Mesothelial cell of epicardium (in vitro differentiated cells): ENCODE data around the gene PNLIPRP2. TPM values are rescaled to one million over a fixed set of nuclear protein-coding genes. Genes with fewer than 3 reads are reported as not detected.

Experiments used
- DNase-seq, 2 experiments: peaks; one replicate each; pipeline ENCODE4 v3.0.0; 2021; ENCODE audit warnings: low spot score in 2 of 2; ENCODE audit not compliant: unreplicated experiment in 2 of 2
- H3K27ac Mint-ChIP-seq: 2 replicates; pipeline ENCODE4 v1.8.0; 2021; ENCODE audit warnings: mixed read lengths
- H3K27me3 Mint-ChIP-seq: 2 replicates; pipeline ENCODE4 v1.8.0; 2021; ENCODE audit warnings: low read depth, mixed read lengths
- H3K36me3 Mint-ChIP-seq: 2 replicates; pipeline ENCODE4 v1.8.0; 2021; ENCODE audit warnings: mixed read lengths
- H3K4me1 Mint-ChIP-seq: 2 replicates; pipeline ENCODE4 v1.8.0; 2021; ENCODE audit warnings: mixed read lengths
- H3K4me3 Mint-ChIP-seq: 2 replicates; pipeline ENCODE4 v1.8.0; 2021; ENCODE audit warnings: mild to moderate bottlenecking, moderate library complexity, mixed read lengths
- H3K9me3 Mint-ChIP-seq: 2 replicates; pipeline ENCODE4 v1.8.0; 2021; ENCODE audit warnings: mixed read lengths
- total RNA-seq: library from RNA; stranded (reverse); gene quantifications from 3 replicates; pipeline ENCODE4 v1.2.1, GENCODE V29; 2021
- TF ChIP-seq, protein P1 (sequence below): fragments of 200-600 bp; sonication (generic); IDR thresholded peaks from one replicate; pipeline ENCODE4 v1.5.0; 2021; ENCODE audit warnings: antibody characterized with exemption; ENCODE audit not compliant: unreplicated experiment

The PNLIPRP2 gene
- total RNA-seq, 1 donor from 2014 or later: not detected

DNA sequence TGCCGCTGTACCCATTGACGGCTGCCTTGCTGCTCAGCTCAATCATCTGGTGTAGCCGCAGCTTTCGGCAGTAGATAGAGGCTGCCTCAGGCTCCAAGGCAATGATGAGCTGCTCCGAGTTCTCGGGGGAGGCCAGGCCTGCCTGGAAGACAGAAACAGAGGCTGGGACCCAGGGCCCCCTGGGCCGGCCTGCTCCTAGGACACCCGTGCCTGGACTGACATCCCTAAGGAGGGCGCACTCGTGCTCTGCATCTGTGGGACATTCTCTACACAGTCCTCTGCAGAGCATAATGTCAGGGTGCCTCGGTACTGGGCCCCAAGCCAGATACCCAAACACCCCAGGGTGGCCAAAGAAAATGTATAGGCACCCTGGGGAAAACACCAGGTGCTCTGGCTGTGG lies 63.1 kb downstream of the PNLIPRP2 start:
- H3K36me3 Mint-ChIP-seq: peaks cover 2% of the 10 kb centered on the region
- H3K4me1 Mint-ChIP-seq: peaks cover 15% of the 10 kb centered on the region

DNA sequence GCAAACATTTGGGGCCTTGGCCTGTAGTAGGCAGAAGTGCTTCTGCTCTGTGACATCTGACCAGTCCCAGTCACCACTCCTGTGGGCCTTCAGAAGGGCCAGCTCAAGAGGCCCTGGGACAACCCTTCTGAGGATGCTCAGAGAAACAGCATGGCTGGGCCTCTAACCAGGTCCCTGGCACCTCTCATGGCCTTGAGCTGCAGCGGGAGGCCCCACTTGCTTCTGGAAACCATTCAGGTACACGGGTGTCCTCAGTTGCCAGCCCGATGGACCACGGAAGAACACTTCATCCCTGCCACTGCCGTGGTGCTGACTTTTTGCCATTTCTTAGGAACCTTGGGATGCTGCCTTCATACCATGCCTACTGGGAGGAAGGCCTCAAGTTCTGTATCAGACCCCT lies 64.0 kb downstream of the PNLIPRP2 start:
- Mint-ChIP-seq H3K27ac (no peak overlapping the region), H3K4me3 (no peak overlapping the region), H3K36me3 (peaks cover 2% of the 10 kb centered on the region), H3K27me3 (peaks cover 1% of the 10 kb centered on the region), H3K4me1 (peaks cover 16% of the 10 kb centered on the region), H3K9me3 (no peaks in the 10 kb centered on the region)
- DNase-seq: no peak
- TF ChIP-seq, protein P1, sequence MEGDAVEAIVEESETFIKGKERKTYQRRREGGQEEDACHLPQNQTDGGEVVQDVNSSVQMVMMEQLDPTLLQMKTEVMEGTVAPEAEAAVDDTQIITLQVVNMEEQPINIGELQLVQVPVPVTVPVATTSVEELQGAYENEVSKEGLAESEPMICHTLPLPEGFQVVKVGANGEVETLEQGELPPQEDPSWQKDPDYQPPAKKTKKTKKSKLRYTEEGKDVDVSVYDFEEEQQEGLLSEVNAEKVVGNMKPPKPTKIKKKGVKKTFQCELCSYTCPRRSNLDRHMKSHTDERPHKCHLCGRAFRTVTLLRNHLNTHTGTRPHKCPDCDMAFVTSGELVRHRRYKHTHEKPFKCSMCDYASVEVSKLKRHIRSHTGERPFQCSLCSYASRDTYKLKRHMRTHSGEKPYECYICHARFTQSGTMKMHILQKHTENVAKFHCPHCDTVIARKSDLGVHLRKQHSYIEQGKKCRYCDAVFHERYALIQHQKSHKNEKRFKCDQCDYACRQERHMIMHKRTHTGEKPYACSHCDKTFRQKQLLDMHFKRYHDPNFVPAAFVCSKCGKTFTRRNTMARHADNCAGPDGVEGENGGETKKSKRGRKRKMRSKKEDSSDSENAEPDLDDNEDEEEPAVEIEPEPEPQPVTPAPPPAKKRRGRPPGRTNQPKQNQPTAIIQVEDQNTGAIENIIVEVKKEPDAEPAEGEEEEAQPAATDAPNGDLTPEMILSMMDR: no peak

More for the DNA sequence above, 63.1 kb downstream of the PNLIPRP2 start:
- DNase-seq: no peak
- H3K4me3 Mint-ChIP-seq: no peak overlapping the region
- H3K27ac Mint-ChIP-seq: no peak overlapping the region
- H3K27me3 Mint-ChIP-seq: peaks cover 1% of the 10 kb centered on the region
- TF ChIP-seq, protein P1: no peak
- no peaks in the 10 kb centered on the region for H3K9me3 Mint-ChIP-seq

DNA sequence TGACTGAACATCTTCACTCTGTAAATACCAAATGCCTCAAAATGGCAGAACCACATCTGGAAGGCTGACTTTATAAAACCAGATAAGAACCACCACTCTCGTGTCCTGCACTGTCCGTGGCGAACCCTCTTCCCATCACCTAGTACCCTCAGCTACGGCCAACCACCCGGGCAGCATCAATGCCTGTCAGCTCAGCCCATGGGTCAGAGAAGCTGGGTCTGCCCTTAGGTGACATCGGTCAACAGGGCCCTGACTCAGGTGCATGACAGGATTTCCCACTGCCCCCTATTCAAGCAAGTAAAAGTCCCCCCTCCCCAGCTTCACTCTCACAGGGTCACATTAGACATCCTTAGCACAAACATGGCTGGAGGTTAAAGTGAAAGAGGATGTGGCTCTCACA lies 65.1 kb downstream of the PNLIPRP2 start:
- H3K9me3 Mint-ChIP-seq: no peaks in the 10 kb centered on the region
- peaks cover 20% of the 10 kb centered on the region for H3K4me1 Mint-ChIP-seq
- H3K27ac Mint-ChIP-seq: no peak overlapping the region
- no peak for DNase-seq
- H3K36me3 Mint-ChIP-seq: peaks cover 2% of the 10 kb centered on the region
- TF ChIP-seq, protein P1: no peak
- no peak overlapping the region for H3K4me3 Mint-ChIP-seq
- peaks cover 1% of the 10 kb centered on the region for H3K27me3 Mint-ChIP-seq

DNA sequence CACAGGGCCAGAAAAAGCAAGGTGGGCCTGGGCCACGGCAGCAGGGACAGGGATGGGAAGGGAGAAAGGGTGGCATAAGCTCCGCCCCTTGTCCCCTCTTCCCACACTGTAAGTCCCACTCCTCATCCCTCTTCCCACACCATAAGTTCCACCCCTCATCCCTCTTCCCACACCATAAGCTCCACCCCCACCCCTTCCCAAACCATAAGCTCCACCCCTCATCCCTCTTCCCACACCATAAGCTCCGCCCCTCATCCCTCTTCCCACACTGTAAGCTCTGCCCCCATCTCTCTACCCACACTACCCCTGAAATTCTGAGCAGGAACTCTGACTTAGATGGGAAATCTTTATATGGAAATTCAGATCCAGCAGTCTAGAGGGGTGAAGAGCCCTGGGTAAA lies 65.9 kb downstream of the PNLIPRP2 start:
- H3K27me3 Mint-ChIP-seq: peaks cover 1% of the 10 kb centered on the region
- TF ChIP-seq, protein P1: no peak
- H3K4me3 Mint-ChIP-seq: no peak overlapping the region
- H3K4me1 Mint-ChIP-seq: peaks cover 26% of the 10 kb centered on the region
- no peaks in the 10 kb centered on the region for H3K9me3 Mint-ChIP-seq
- no peak for DNase-seq
- H3K27ac Mint-ChIP-seq: no peak overlapping the region
- H3K36me3 Mint-ChIP-seq: no peaks in the 10 kb centered on the region

DNA sequence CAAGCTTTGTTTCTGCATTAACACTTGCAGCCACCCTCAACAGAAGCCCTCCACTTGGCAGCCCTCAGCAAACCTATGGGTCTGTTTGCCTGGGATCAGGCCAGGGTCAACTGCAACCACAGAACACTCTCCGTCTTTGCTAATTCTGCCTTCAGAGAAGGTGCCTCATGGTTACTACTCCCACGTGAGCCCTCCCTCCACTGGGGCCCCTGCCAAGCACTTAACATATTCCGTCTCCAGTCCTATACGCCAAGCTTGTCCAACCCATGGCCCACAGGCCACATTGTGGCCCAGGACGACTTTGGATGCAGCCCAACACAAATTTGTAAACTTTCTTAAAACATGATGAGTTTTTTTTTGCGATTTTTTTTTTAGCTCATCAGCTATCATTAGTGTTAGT lies 66.9 kb downstream of the PNLIPRP2 start:
- H3K9me3 Mint-ChIP-seq: no peaks in the 10 kb centered on the region
- no peak for DNase-seq
- peaks cover 26% of the 10 kb centered on the region for H3K4me1 Mint-ChIP-seq
- H3K36me3 Mint-ChIP-seq: no peaks in the 10 kb centered on the region
- no peaks in the 10 kb centered on the region for H3K27me3 Mint-ChIP-seq
- no peak overlapping the region for H3K27ac Mint-ChIP-seq
- H3K4me3 Mint-ChIP-seq: no peak overlapping the region
- TF ChIP-seq, protein P1: no peak

DNA sequence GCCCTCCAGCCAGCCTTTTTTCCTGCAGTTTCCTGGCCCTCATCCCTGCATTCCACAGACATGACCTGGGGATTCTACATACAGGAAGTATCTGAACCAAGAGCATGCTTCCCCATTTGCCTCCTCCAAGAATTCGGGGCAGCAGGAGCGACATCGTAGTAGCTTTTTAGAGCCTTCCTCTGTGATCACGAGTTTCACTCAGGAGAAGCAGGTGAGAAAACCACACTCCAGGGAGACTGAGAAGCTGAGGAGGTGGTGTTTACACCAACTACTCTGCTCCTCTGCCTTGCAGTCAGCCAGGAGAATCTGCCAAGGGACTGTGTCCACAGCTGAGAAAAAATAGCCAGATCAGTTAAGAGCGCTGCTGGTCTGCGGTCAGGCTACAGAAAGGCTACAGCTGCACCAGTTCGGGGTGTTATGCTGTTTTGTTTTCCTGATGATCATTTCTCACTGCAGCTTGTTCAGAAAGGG lies 67.5 kb downstream of the PNLIPRP2 start:
- Mint-ChIP-seq H3K9me3 (no peaks in the 10 kb centered on the region), H3K27ac (peak overlapping the region; percentile 59), H3K4me1 (peaks cover 26% of the 10 kb centered on the region), H3K4me3 (no peak overlapping the region), H3K27me3 (no peaks in the 10 kb centered on the region), H3K36me3 (no peaks in the 10 kb centered on the region)
- TF ChIP-seq, protein P1: no peak
- no peak for DNase-seq
